ENCODE results near the gene NKAIN1.

NKAIN1 gene

GRCh38 chr1:31161571-31161970 lies 78.1 kb downstream of the NKAIN1 start:
- H3K4me3 ChIP-seq = no peak overlapping the region
- H3K36me3 ChIP-seq (ENCODE audit: insufficient read depth, low read length) = no peaks in the 10 kb centered on the region
- no peak overlapping the region for H3K9ac ChIP-seq (ENCODE audit: insufficient read length)
- H3K27ac ChIP-seq = no peak overlapping the region
- no peak for DNase-seq (ENCODE audit: low read depth, low spot score)
- H3K9me3 ChIP-seq (ENCODE audit: low read depth, low read length) = no peaks in the 10 kb centered on the region
- no peak for TF ChIP-seq FOXP2 (optimal IDR thresholded peaks at IDR 0.05; ENCODE audit: control extremely low read depth, extremely low read length, insufficient read depth)
- no peak for TF ChIP-seq EZH2 (IDR thresholded peaks at IDR 0.05)
- no peak for TF ChIP-seq POLR2AphosphoS5 (IDR thresholded peaks at IDR 0.05; ENCODE audit: borderline replicate concordance, low read depth, low read length)

GRCh38 chr1:31159869-31160611 lies 79.6 kb downstream of the NKAIN1 start:
- Histone ChIP-seq H3K4me3 (no peak overlapping the region), H3K9ac (ENCODE audit: insufficient read length) (no peak overlapping the region), H3K27ac (no peak overlapping the region), H3K36me3 (ENCODE audit: insufficient read depth, low read length) (no peaks in the 10 kb centered on the region), H3K9me3 (ENCODE audit: low read depth, low read length) (no peaks in the 10 kb centered on the region)
- TF ChIP-seq POLR2AphosphoS5 (IDR thresholded peaks at IDR 0.05; ENCODE audit: borderline replicate concordance, low read depth, low read length) = no peak
- no peak for DNase-seq (ENCODE audit: low read depth, low spot score)

- TF ChIP-seq FOXP2 (optimal IDR thresholded peaks at IDR 0.05; ENCODE audit: control extremely low read depth, extremely low read length, insufficient read depth) (no peak), POLR2AphosphoS5 (IDR thresholded peaks at IDR 0.05; ENCODE audit: borderline replicate concordance, low read depth, low read length) (no peak), EZH2 (IDR thresholded peaks at IDR 0.05) (no peak)
- Histone ChIP-seq H3K4me3 (no peak overlapping the region), H3K9me3 (ENCODE audit: low read depth, low read length) (no peaks in the 10 kb centered on the region), H3K27ac (no peak overlapping the region), H3K36me3 (ENCODE audit: insufficient read depth, low read length) (no peaks in the 10 kb centered on the region), H3K9ac (ENCODE audit: insufficient read length) (no peak overlapping the region)
- no peak for DNase-seq (ENCODE audit: low read depth, low spot score)
Observed at GRCh38 chr1:31159323-31159722, 80.4 kb downstream of the NKAIN1 start.

GRCh38 chr1:31155216-31155806 lies 84.4 kb downstream of the NKAIN1 start:
- TF ChIP-seq FOXP2 (optimal IDR thresholded peaks at IDR 0.05; ENCODE audit: control extremely low read depth, extremely low read length, insufficient read depth) = no peak
- peak; percentile 57 for TF ChIP-seq POLR2AphosphoS5 (IDR thresholded peaks at IDR 0.05; ENCODE audit: borderline replicate concordance, low read depth, low read length)
- H3K36me3 ChIP-seq (ENCODE audit: insufficient read depth, low read length) = no peaks in the 10 kb centered on the region
- DNase-seq (ENCODE audit: low read depth, low spot score) = no peak
- H3K4me3 ChIP-seq = peak overlapping the region; percentile 86
- peak overlapping the region; percentile 76 for H3K27ac ChIP-seq
- peak overlapping the region; percentile 92 for H3K9ac ChIP-seq (ENCODE audit: insufficient read length)
- H3K9me3 ChIP-seq (ENCODE audit: low read depth, low read length) = no peaks in the 10 kb centered on the region

- DNase-seq (ENCODE audit: low read depth, low spot score) = no peak
- no peak for TF ChIP-seq EZH2 (IDR thresholded peaks at IDR 0.05)
- TF ChIP-seq POLR2AphosphoS5 (IDR thresholded peaks at IDR 0.05; ENCODE audit: borderline replicate concordance, low read depth, low read length) = peak; percentile 77; the same call in 1 of the 2 replicates
- TF ChIP-seq FOXP2 (optimal IDR thresholded peaks at IDR 0.05; ENCODE audit: control extremely low read depth, extremely low read length, insufficient read depth) = no peak
- Histone ChIP-seq H3K36me3 (ENCODE audit: insufficient read depth, low read length) (no peaks in the 10 kb centered on the region), H3K4me3 (peak overlapping the region; percentile 86), H3K9ac (ENCODE audit: insufficient read length) (peak overlapping the region; percentile 92), H3K27ac (peak overlapping the region; percentile 84), H3K9me3 (ENCODE audit: low read depth, low read length) (no peaks in the 10 kb centered on the region)
Observed at GRCh38 chr1:31154632-31155215, 85.0 kb downstream of the NKAIN1 start.

- peak overlapping the region; percentile 88 for H3K9ac ChIP-seq (ENCODE audit: insufficient read length)
- H3K27ac ChIP-seq = peak overlapping the region; percentile 84
- H3K36me3 ChIP-seq (ENCODE audit: insufficient read depth, low read length) = no peaks in the 10 kb centered on the region
- TF ChIP-seq EZH2 (IDR thresholded peaks at IDR 0.05) (no peak), FOXP2 (optimal IDR thresholded peaks at IDR 0.05; ENCODE audit: control extremely low read depth, extremely low read length, insufficient read depth) (no peak), POLR2AphosphoS5 (IDR thresholded peaks at IDR 0.05; ENCODE audit: borderline replicate concordance, low read depth, low read length) (no peak)
- H3K9me3 ChIP-seq (ENCODE audit: low read depth, low read length) = no peaks in the 10 kb centered on the region
- DNase-seq (ENCODE audit: low read depth, low spot score) = no peak
- H3K4me3 ChIP-seq = peak overlapping the region; percentile 85
Observed at GRCh38 chr1:31154000-31154631, 85.6 kb downstream of the NKAIN1 start.

- no peak for TF ChIP-seq EZH2 (IDR thresholded peaks at IDR 0.05)
- TF ChIP-seq FOXP2 (optimal IDR thresholded peaks at IDR 0.05; ENCODE audit: control extremely low read depth, extremely low read length, insufficient read depth) = no peak
- TF ChIP-seq POLR2AphosphoS5 (IDR thresholded peaks at IDR 0.05; ENCODE audit: borderline replicate concordance, low read depth, low read length) = no peak
- Histone ChIP-seq H3K9me3 (ENCODE audit: low read depth, low read length) (no peaks in the 10 kb centered on the region), H3K9ac (ENCODE audit: insufficient read length) (no peak overlapping the region), H3K4me3 (no peak overlapping the region), H3K36me3 (ENCODE audit: insufficient read depth, low read length) (no peaks in the 10 kb centered on the region), H3K27ac (no peak overlapping the region)
- no peak for DNase-seq (ENCODE audit: low read depth, low spot score)
Observed at GRCh38 chr1:31153423-31153822, 86.3 kb downstream of the NKAIN1 start.

GRCh38 chr1:31152181-31152795 lies 87.4 kb downstream of the NKAIN1 start:
- Histone ChIP-seq H3K9ac (ENCODE audit: insufficient read length) (no peak overlapping the region), H3K36me3 (ENCODE audit: insufficient read depth, low read length) (no peaks in the 10 kb centered on the region), H3K4me3 (no peak overlapping the region), H3K27ac (no peak overlapping the region), H3K9me3 (ENCODE audit: low read depth, low read length) (no peaks in the 10 kb centered on the region)
- TF ChIP-seq FOXP2 (optimal IDR thresholded peaks at IDR 0.05; ENCODE audit: control extremely low read depth, extremely low read length, insufficient read depth) (no peak), EZH2 (IDR thresholded peaks at IDR 0.05) (no peak), POLR2AphosphoS5 (IDR thresholded peaks at IDR 0.05; ENCODE audit: borderline replicate concordance, low read depth, low read length) (no peak)
- no peak for DNase-seq (ENCODE audit: low read depth, low spot score)

All from SK-N-MC (cell line).